NB4 (cell line): Measurements from ENCODE around the gene WDR38.

Source experiments
- CTCF ChIP-seq: IDR thresholded peaks from one replicate; pipeline ENCODE4 v1.5.1; 2012; ENCODE audit warnings: low read depth, low read length
- MAX ChIP-seq: IDR thresholded peaks from 2 replicates; pipeline ENCODE4 v1.6.1; 2011; ENCODE audit warnings: low read depth, low read length
- MYC ChIP-seq: IDR thresholded peaks from 2 replicates; pipeline ENCODE4 v1.6.1; 2011; ENCODE audit warnings: low read depth, low read length
- POLR2A ChIP-seq: IDR thresholded peaks from 2 replicates; pipeline ENCODE4 v1.6.1; 2011; ENCODE audit warnings: mild to moderate bottlenecking; ENCODE audit not compliant: insufficient read length; ENCODE audit errors: extremely low read depth

- TF ChIP-seq CTCF = no peak
- TF ChIP-seq POLR2A = no peak
- TF ChIP-seq MYC = no peak
- TF ChIP-seq MAX = no peak
Measured at GRCh38 chr9:124828489-124829333, 24.5 kb upstream of the WDR38 start.
